ENCODE data around the gene ARHGDIB.
A peak's percentile ranks its signal among the peaks of the same experiment; 100 is the strongest.

ARHGDIB gene

DNA sequence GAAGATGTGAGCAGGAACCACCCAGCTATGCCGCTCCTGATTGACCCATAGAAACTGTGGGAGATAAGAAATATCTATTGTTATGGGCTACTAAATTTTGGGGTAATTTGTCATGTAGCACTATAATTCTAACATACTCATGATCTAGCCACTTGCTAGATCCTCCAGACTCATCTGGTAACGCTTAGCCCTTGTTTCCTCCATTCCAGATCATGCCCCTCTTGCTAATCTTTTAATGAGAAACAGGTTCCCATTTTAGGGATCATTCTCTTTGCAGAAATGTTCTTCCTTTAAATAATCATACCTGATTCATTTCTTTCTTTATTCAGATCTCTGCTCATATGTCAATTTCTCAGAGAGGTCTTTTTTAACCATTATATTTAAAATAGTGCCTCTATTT is 3.8 kb upstream of the ARHGDIB start:
- Histone ChIP-seq H3K4me3 (ENCODE audit: low read depth in 1 of 2, low read length in 1 of 2) (no peak overlapping the region), H3K36me3 (no peaks in the 10 kb centered on the region), H3K27me3 (no peaks in the 10 kb centered on the region), H3K9me3 (no peaks in the 10 kb centered on the region), H3K27ac (peak overlapping the region; percentile 95), H3K4me1 (ENCODE audit: control insufficient read depth in 1 of 2, insufficient read depth in 1 of 2, low read depth in 1 of 2, low read length in 1 of 2) (peaks cover 43 to 53% of the 10 kb centered on the region in 2 experiments)
- TF ChIP-seq, protein P1, sequence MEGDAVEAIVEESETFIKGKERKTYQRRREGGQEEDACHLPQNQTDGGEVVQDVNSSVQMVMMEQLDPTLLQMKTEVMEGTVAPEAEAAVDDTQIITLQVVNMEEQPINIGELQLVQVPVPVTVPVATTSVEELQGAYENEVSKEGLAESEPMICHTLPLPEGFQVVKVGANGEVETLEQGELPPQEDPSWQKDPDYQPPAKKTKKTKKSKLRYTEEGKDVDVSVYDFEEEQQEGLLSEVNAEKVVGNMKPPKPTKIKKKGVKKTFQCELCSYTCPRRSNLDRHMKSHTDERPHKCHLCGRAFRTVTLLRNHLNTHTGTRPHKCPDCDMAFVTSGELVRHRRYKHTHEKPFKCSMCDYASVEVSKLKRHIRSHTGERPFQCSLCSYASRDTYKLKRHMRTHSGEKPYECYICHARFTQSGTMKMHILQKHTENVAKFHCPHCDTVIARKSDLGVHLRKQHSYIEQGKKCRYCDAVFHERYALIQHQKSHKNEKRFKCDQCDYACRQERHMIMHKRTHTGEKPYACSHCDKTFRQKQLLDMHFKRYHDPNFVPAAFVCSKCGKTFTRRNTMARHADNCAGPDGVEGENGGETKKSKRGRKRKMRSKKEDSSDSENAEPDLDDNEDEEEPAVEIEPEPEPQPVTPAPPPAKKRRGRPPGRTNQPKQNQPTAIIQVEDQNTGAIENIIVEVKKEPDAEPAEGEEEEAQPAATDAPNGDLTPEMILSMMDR (IDR thresholded peaks at IDR 0.05), result no peak

DNA sequence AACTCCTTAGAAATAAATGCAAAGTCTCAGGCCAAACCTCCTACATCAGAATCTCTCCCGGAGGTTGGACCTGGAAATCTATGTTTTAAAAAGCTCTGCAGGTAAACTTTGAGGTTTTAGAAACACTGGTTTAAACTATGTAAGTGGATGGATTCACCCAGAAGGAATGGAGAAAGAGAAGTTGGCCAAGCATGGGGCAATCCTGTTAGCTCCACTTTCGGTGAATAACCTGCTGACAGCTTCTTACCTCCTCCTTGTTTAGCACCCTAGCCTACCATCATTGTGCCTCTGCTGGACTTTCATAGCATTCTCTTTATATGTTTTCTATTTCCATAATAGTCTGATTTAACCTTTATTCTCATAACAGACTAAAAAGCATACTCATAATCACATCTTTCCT is 3.0 kb upstream of the ARHGDIB start:
- H3K27ac ChIP-seq, result peak overlapping the region; percentile 95
- no peak overlapping the region for H3K4me3 ChIP-seq (ENCODE audit: low read depth in 1 of 2, low read length in 1 of 2)
- no peaks in the 10 kb centered on the region for H3K9me3 ChIP-seq
- peaks cover 46 to 62% of the 10 kb centered on the region in 2 experiments for H3K4me1 ChIP-seq (ENCODE audit: control insufficient read depth in 1 of 2, insufficient read depth in 1 of 2, low read depth in 1 of 2, low read length in 1 of 2)
- H3K27me3 ChIP-seq, result no peaks in the 10 kb centered on the region
- TF ChIP-seq, protein P1 (IDR thresholded peaks at IDR 0.05), result no peak
- no peaks in the 10 kb centered on the region for H3K36me3 ChIP-seq

DNA sequence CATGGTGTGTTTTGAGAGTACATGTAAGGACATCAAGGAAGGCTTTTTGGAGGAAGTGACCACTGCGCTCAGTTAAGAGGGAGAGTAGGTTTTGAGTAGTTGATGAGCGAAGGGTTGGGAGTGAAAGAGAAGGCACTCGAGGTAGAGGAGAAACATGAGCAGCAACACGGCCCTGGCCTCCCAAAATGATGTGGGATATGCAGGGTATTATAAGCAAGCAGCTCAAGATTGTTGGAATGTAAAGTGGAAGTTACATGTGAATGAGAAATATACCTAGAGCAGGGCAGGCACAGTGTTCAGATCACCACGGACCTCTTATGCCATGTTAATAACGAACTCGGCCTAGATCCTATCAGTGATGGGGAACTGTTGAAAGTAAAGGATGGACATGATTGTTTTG is 2.1 kb upstream of the ARHGDIB start:
- H3K4me1 ChIP-seq (ENCODE audit: control insufficient read depth in 1 of 2, insufficient read depth in 1 of 2, low read depth in 1 of 2, low read length in 1 of 2), result peaks cover 52 to 70% of the 10 kb centered on the region in 2 experiments
- H3K27me3 ChIP-seq, result no peaks in the 10 kb centered on the region
- no peaks in the 10 kb centered on the region for H3K9me3 ChIP-seq
- peaks cover under 1% of the 10 kb centered on the region for H3K36me3 ChIP-seq
- H3K4me3 ChIP-seq (ENCODE audit: low read depth in 1 of 2, low read length in 1 of 2), result no peak overlapping the region
- H3K27ac ChIP-seq, result peak overlapping the region; percentile 95
- TF ChIP-seq, protein P1 (IDR thresholded peaks at IDR 0.05), result no peak

DNA sequence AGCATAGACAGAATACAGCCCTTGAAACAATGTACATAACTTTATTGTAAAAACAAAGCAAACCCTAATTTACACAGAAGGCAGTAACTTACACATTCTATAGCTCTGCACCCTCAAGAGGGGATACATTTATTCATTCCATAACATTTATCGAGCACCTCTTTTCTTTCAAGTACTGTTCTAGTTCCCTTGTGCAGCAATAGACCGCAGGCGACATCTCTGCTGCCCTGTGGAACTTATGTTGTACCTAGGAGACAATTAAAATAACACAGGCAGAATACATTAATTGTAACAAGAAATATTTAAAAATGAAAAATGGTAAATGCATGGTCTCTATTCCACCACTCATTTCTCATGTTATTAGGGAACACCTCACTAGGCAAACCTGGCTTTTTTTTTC is 1.4 kb upstream of the ARHGDIB start:
- TF ChIP-seq, protein P1 (IDR thresholded peaks at IDR 0.05), result no peak
- no peaks in the 10 kb centered on the region for H3K27me3 ChIP-seq
- no peaks in the 10 kb centered on the region for H3K9me3 ChIP-seq
- H3K27ac ChIP-seq, result peak overlapping the region; percentile 95
- peaks cover 58 to 78% of the 10 kb centered on the region in 2 experiments for H3K4me1 ChIP-seq (ENCODE audit: control insufficient read depth in 1 of 2, insufficient read depth in 1 of 2, low read depth in 1 of 2, low read length in 1 of 2)
- peak overlapping the region in 1 of 2 experiments; percentile 93 for H3K4me3 ChIP-seq (ENCODE audit: low read depth in 1 of 2, low read length in 1 of 2)
- H3K36me3 ChIP-seq, result peaks cover 7% of the 10 kb centered on the region

DNA sequence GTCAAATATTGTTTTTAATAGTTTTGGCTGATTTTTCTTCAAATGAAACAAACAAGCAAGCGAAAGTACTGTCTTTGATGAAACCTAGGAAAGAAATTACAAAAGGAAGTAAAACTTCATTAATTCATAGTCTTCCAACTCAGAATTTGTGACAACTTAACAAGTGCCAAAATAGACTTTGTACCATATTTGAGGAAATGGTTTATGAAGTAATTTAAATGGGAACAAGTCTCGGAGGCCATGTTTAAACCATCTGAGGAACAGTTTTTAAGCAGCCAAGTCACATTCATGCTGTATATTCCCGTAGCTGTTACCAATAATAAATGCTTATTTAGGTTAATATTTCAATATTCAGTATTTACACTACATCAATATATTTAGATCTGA is 745 bp upstream of the ARHGDIB start:
- Histone ChIP-seq H3K27me3 (no peaks in the 10 kb centered on the region), H3K9me3 (no peaks in the 10 kb centered on the region), H3K4me1 (ENCODE audit: control insufficient read depth in 1 of 2, insufficient read depth in 1 of 2, low read depth in 1 of 2, low read length in 1 of 2) (peaks cover 64 to 84% of the 10 kb centered on the region in 2 experiments), H3K36me3 (peaks cover 7% of the 10 kb centered on the region), H3K27ac (peak overlapping the region; percentile 95), H3K4me3 (ENCODE audit: low read depth in 1 of 2, low read length in 1 of 2) (peak overlapping the region; percentile 87 to 93)
- TF ChIP-seq, protein P1 (IDR thresholded peaks at IDR 0.05), result no peak

Data from neutrophil (primary cell).